GM12878 (cell line): ENCODE results near the gene MGRN1. TPM values are rescaled to one million over a fixed set of nuclear protein-coding genes. Genes with fewer than 3 reads are reported as not detected.

Experiments
- ATAC-seq: fragments of 200-7000 bp; cut with Tn5 transposase; 3 replicates; pipeline ENCODE4 v1.9.1; 2020; ENCODE audit warnings: mild to moderate bottlenecking, moderate library complexity
- BruUV-seq: library from RNA; stranded (reverse); fragments of 400-500 nt; replicated peaks from 2 replicates; lab custom pipeline; 2021; lab: Mats Ljungman, UMichigan
- CTCF ChIA-PET: fragments of 300-600 bp; sonication (Branson Sonifier 250); formaldehyde crosslinking; extraction: SDS; loops from one replicate; lab custom pipeline; 2021; ENCODE audit warnings: inconsistent platforms; lab: Yijun Ruan, JAX
- POLR2A ChIA-PET: fragments of 350-600 bp; formaldehyde crosslinking; extraction: SDS; loops from one replicate; lab custom pipeline; 2021; ENCODE audit warnings: inconsistent platforms; lab: Charles Lee
- RAD21 ChIA-PET: fragments of 300-600 bp; sonication (Branson Sonifier 250); formaldehyde crosslinking; loops from one replicate; lab custom pipeline; 2023; ENCODE audit warnings: antibody characterized with exemption; ENCODE audit not compliant: unreplicated experiment; lab: Charles Lee
- SMC1A ChIA-PET: fragments of 300-600 bp; sonication (Branson Sonifier 250); formaldehyde crosslinking; loops from one replicate; lab custom pipeline; 2023; ENCODE audit not compliant: unreplicated experiment, uncharacterized antibody; lab: Charles Lee
- DNase-seq: peaks from one replicate; pipeline ENCODE4 v3.0.0-alpha.2; 2011; ENCODE audit warnings: low read depth, low spot score
- FAIRE-seq: peaks from 3 replicates; lab custom pipeline; 2011; peaks lifted over from hg19 to GRCh38; lab: Jason Lieb, UNC
- H2AFZ ChIP-seq: 2 replicates; pipeline ENCODE4 v1.6.0; 2011; ENCODE audit warnings: low read depth, low read length, control low read depth; ENCODE audit not compliant: control insufficient read depth
- H3K27ac ChIP-seq: 2 replicates; pipeline ENCODE4 v1.5.1; 2011; ENCODE audit warnings: control low read depth; ENCODE audit not compliant: control insufficient read depth, insufficient read depth
- H3K27me3 ChIP-seq, 2 experiments: replicated peaks in 1 of 2; 2 replicates each; pipeline versions ENCODE4 v1.6.0 to v1.6.1; 2011; ENCODE audit warnings: low read length in 1 of 2; ENCODE audit not compliant: control insufficient read depth in 2 of 2, insufficient read depth in 2 of 2
- H3K36me3 ChIP-seq, 2 experiments: 2 replicates each; pipeline ENCODE4 v1.5.1; 2011; ENCODE audit warnings: low read length in 1 of 2; ENCODE audit not compliant: control insufficient read depth in 2 of 2, insufficient read depth in 2 of 2
- H3K4me1 ChIP-seq: 2 replicates; pipeline ENCODE4 v1.6.1; 2011; ENCODE audit warnings: mild to moderate bottlenecking, low read length, moderate library complexity, mixed read lengths; ENCODE audit not compliant: control insufficient read depth, insufficient read depth
- H3K4me2 ChIP-seq: 2 replicates; pipeline ENCODE4 v1.6.0; 2011; ENCODE audit warnings: control low read depth; ENCODE audit not compliant: control insufficient read depth, insufficient read depth
- H3K4me3 ChIP-seq: fragments of 200-600 bp; sonication (generic); 2 replicates; pipeline ENCODE4 v1.5.1; 2016
- H3K79me2 ChIP-seq: 2 replicates; pipeline ENCODE4 v1.6.0; 2011; ENCODE audit warnings: low read length; ENCODE audit not compliant: control insufficient read depth, insufficient read depth
- H3K9ac ChIP-seq: 2 replicates; pipeline ENCODE4 v1.8.0; 2011; ENCODE audit warnings: low read length, control low read depth, mixed read lengths; ENCODE audit not compliant: control insufficient read depth, insufficient read depth
- H3K9me3 ChIP-seq: replicated peaks from 3 replicates; pipeline ENCODE4 v1.5.1; 2011; ENCODE audit warnings: mild to moderate bottlenecking, low read length; ENCODE audit not compliant: control insufficient read depth, insufficient read depth
- H4K20me1 ChIP-seq: 2 replicates; pipeline ENCODE4 v1.6.0; 2011; ENCODE audit not compliant: control insufficient read depth, insufficient read depth
- ATF3 ChIP-seq: IDR thresholded peaks from 2 replicates; pipeline ENCODE4 v1.6.1; 2011; ENCODE audit warnings: low read depth, mild to moderate bottlenecking, low read length, moderate library complexity, borderline replicate concordance; ENCODE audit errors: extremely low read depth
- BACH1 ChIP-seq: fragments of 450-650 bp; IDR thresholded peaks from 2 replicates; pipeline ENCODE4 v1.6.1; 2017; ENCODE audit warnings: mild to moderate bottlenecking, borderline replicate concordance
- BMI1 ChIP-seq: fragments of 450-650 bp; IDR thresholded peaks from 2 replicates; pipeline ENCODE4 v1.6.1; 2016; ENCODE audit warnings: mild to moderate bottlenecking, moderate library complexity, borderline replicate concordance
- CBX5 ChIP-seq: sonication (generic); IDR thresholded peaks from 2 replicates; pipeline ENCODE4 v1.6.1; 2016; ENCODE audit warnings: low read depth, moderate library complexity, mild to moderate bottlenecking, inconsistent platforms
- CEBPB ChIP-seq, 2 experiments: fragments of 150-350 bp in 1 of 2; IDR thresholded peaks; 2 replicates each; pipeline ENCODE4 v1.6.1; 2012 to 2014; ENCODE audit warnings: low read depth in 2 of 2, low read length in 2 of 2, borderline replicate concordance in 1 of 2, inconsistent platforms in 1 of 2
- CREB1 ChIP-seq: IDR thresholded peaks from 2 replicates; pipeline ENCODE4 v1.6.1; 2012; ENCODE audit warnings: low read depth, mild to moderate bottlenecking, inconsistent platforms
- ESRRA ChIP-seq: IDR thresholded peaks from 2 replicates; pipeline ENCODE4 v1.6.1; 2012; ENCODE audit warnings: mild to moderate bottlenecking, low read length, improper control_type of control experiment
- HCFC1 ChIP-seq: fragments of 150-350 bp; IDR thresholded peaks from 2 replicates; pipeline ENCODE4 v1.6.1; 2014; ENCODE audit warnings: low read length
- IKZF2 ChIP-seq, 2 experiments: fragments of 450-650 bp; IDR thresholded peaks; 2 replicates each; pipeline ENCODE4 v1.6.1; 2017; ENCODE audit warnings: mild to moderate bottlenecking in 2 of 2, moderate library complexity in 2 of 2
- MAX ChIP-seq: IDR thresholded peaks from 2 replicates; pipeline ENCODE4 v1.6.1; 2012; ENCODE audit warnings: low read depth, low read length, improper control_type of control experiment
- NBN ChIP-seq: fragments of 450-650 bp; IDR thresholded peaks from 2 replicates; pipeline ENCODE4 v1.6.1; 2016
- NFXL1 ChIP-seq: fragments of 450-650 bp; IDR thresholded peaks from 2 replicates; pipeline ENCODE4 v1.6.1; 2017; ENCODE audit warnings: antibody characterized with exemption, mild to moderate bottlenecking, borderline replicate concordance
- POLR2A ChIP-seq: IDR thresholded peaks from 2 replicates; pipeline ENCODE4 v1.6.1; 2011; ENCODE audit warnings: low read depth, mild to moderate bottlenecking, low read length
- ZBTB4 ChIP-seq: fragments of 450-650 bp; formaldehyde crosslinking; IDR thresholded peaks from 2 replicates; pipeline ENCODE4 v1.4.0; 2022; ENCODE audit warnings: mild to moderate bottlenecking, moderate library complexity
- ZNF207 ChIP-seq: fragments of 450-650 bp; IDR thresholded peaks from 2 replicates; pipeline ENCODE4 v1.6.1; 2014; ENCODE audit warnings: antibody characterized with exemption, mild to moderate bottlenecking, borderline replicate concordance
- ZNF622 ChIP-seq: fragments of 450-650 bp; IDR thresholded peaks from 2 replicates; pipeline ENCODE4 v1.6.1; 2017; ENCODE audit warnings: mild to moderate bottlenecking, inconsistent platforms
- WGBS: methylation state at CpG from one replicate; pipeline ENCODE4 v1.1.6; 2016; ENCODE audit warnings: low lambda C conversion rate; ENCODE audit not compliant: insufficient replicate concordance, insufficient coverage; ENCODE audit errors: missing lambda C conversion rate; 5-methylcytosine and 5-hydroxymethylcytosine counted together
- in situ Hi-C: fragments of 300-500 bp; cut with MboI; formaldehyde crosslinking; loops from 9 replicates; pipeline ENCODE4 v1.14.3; 2018; ENCODE audit warnings: mixed read lengths
- intact Hi-C: fragments of 100-400 bp; cut with micrococcal nuclease; formaldehyde crosslinking; loops from one replicate; pipeline ENCODE4 v1.14.2; 2022; ENCODE audit not compliant: unreplicated experiment
- polyA plus RNA-seq, 11 experiments: library from polyadenylated mRNA; depleted of rRNA in 4 of 11; unstranded in 6 of 11; stranded (reverse) in 5 of 11; fragments of >200 nt; fragmentation: Nextera tagmentation in 4 of 11; fragmentation: Illumina TruSeq in 1 of 11; extraction: Ambion mirVana in 4 of 11; extraction: Trizol in 1 of 11; gene quantifications; 1 replicate in 1 of 11; 2 replicates in 10 of 11; pipeline versions ENCODE4 v1.2.1 to v1.2.3, GENCODE V29; 2011 to 2016; ENCODE audit warnings: inconsistent platforms in 2 of 11, missing spikeins in 2 of 11, low read depth in 1 of 11
- total RNA-seq, 4 experiments: library from RNA; depleted of rRNA in 3 of 4; stranded (reverse); fragments of >200 nt in 3 of 4; fragmentation: Illumina TruSeq in 1 of 4; extraction: Trizol in 1 of 4; gene quantifications; 2 replicates each; pipeline versions ENCODE4 v1.2.1 to v1.2.3, GENCODE V29; 2013 to 2021

The MGRN1 gene
- total and polyA plus RNA-seq, 10 of the 15 experiments (the other 5 are each of a cell fraction or from before 2014, with no cell fraction given): 0.35 to 86.7 (median 14.6) TPM

GRCh38 chr16:4677390-4677789 is 52.8 kb downstream of the MGRN1 start:
- ChIA-PET RAD21 (no interaction called here), SMC1A (no interaction called here), CTCF (no interaction called here), POLR2A (interaction anchor here (0.6 kb wide), 1 partner anchor 57 kb away, joined by 4 read pairs; the partner anchor contains the start of gene ANKS3)
- no peak overlapping the region for H2AFZ ChIP-seq
- no peak overlapping the region for H3K27ac ChIP-seq
- no peaks in the 10 kb centered on the region; the same call in 1 of the 2 replicates for H4K20me1 ChIP-seq
- TF ChIP-seq POLR2A (peak; percentile 45; the same call in 1 of the 2 replicates), ATF3 (no peak)
- H3K4me1 ChIP-seq: no peaks in the 10 kb centered on the region
- ATAC-seq: no peak; the same call in 2 of the 3 replicates
- H3K36me3 ChIP-seq: peaks cover 0 to 22% of the 10 kb centered on the region in 2 experiments
- intact Hi-C loops: no loop called here
- H3K9me3 ChIP-seq: no peaks in the 10 kb centered on the region
- no peak overlapping the region for H3K9ac ChIP-seq
- in situ Hi-C loops: no loop called here
- no peak overlapping the region for H3K4me2 ChIP-seq
- H3K79me2 ChIP-seq: no peaks in the 10 kb centered on the region
- BruUV-seq: no TSS peak
- 97% methylated on average over 17 of the region's 17 CpGs for WGBS
- H3K27me3 ChIP-seq: no peaks in the 10 kb centered on the region
- no peak overlapping the region for H3K4me3 ChIP-seq
- no peak for DNase-seq
- FAIRE-seq: no peak

- TSS peak; percentile 25 for BruUV-seq
- ChIA-PET SMC1A (no interaction called here), RAD21 (no interaction called here), POLR2A (interaction anchor here (0.6 kb wide), 1 partner anchor 56 kb away, joined by 4 read pairs; the partner anchor contains the start of gene ANKS3), CTCF (no interaction called here)
- Histone ChIP-seq H3K4me3 (no peak overlapping the region), H3K4me2 (no peak overlapping the region), H3K9ac (no peak overlapping the region), H3K9me3 (no peaks in the 10 kb centered on the region), H3K27ac (no peak overlapping the region), H4K20me1 (no peaks in the 10 kb centered on the region; the same call in 1 of the 2 replicates), H3K27me3 (no peaks in the 10 kb centered on the region), H3K4me1 (no peaks in the 10 kb centered on the region), H3K36me3 (peaks cover 0 to 23% of the 10 kb centered on the region in 2 experiments), H3K79me2 (no peaks in the 10 kb centered on the region), H2AFZ (no peak overlapping the region)
- no peak for ATAC-seq
- in situ Hi-C loops (no loop called here), intact Hi-C loops (no loop called here)
- WGBS: 77% methylated on average over 9 of the region's 9 CpGs
- FAIRE-seq: no peak
- DNase-seq: no peak
- TF ChIP-seq CEBPB (IDR thresholded peaks at IDR 0.05; ENCODE audit: borderline replicate concordance in 1 of 2, low read depth in 2 of 2, low read length in 2 of 2): no peak
- TF ChIP-seq ZNF622: no peak
- no peak for TF ChIP-seq CREB1
- TF ChIP-seq IKZF2 (IDR thresholded peaks at IDR 0.05): no peak
- TF ChIP-seq HCFC1: no peak
- no peak for TF ChIP-seq MAX
- TF ChIP-seq NBN: no peak
- TF ChIP-seq ZNF207: no peak
- TF ChIP-seq ZBTB4 (CRISPR knock-in tag): no peak
- no peak for TF ChIP-seq BMI1
- no peak for TF ChIP-seq NFXL1
- no peak for TF ChIP-seq BACH1
- no peak for TF ChIP-seq CBX5
- no peak for TF ChIP-seq ESRRA
Measured at GRCh38 chr16:4677994-4678393, 53.4 kb downstream of the MGRN1 start.
